Coronary artery (tissue), 2 donors: ENCODE results near the gene MTO1.
A peak's percentile ranks its signal among the peaks of the same experiment; 100 is the strongest.
"Not testable (repeated sequence)": the region's sequence is repeated elsewhere in the genome, so short reads cannot be mapped to it uniquely, and the experiment has no call there.

Experiments
- DNase-seq: peaks from one replicate; pipeline ENCODE4 v3.0.0-alpha.2; 2017; ENCODE audit warnings: low spot score
- H3K27ac ChIP-seq, 2 donors: fragments of 200-600 bp; sonication (generic); one replicate each; pipeline ENCODE4 v1.5.1; 2016 to 2019
- H3K4me3 ChIP-seq: fragments of 200-600 bp; sonication (generic); 2 replicates; pipeline ENCODE4 v1.5.1; 2016; ENCODE audit warnings: mild to moderate bottlenecking, moderate library complexity
- TF ChIP-seq, protein P1 (sequence below): fragments of 200-600 bp; sonication (generic); IDR thresholded peaks from one replicate; pipeline ENCODE4 v1.5.1; 2019; ENCODE audit warnings: antibody characterized with exemption

MTO1 gene

DNA sequence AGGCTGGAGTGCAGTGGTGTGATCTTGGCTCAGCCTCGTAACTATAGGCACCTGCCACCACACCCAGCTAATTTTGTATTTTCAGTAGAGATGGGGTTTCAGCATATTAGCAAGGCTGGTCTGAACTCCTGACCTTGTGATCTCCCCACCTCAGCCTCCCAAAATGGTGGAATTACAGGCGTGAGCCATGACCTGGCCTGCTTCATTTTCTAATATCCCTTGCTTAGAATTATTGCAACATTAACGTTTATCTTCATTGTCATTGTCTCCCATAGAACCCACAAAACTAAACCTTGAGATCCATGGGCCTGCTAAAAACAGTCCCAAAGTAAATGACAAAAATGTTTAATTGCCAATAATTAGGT is 53.2 kb downstream of the MTO1 start:
- TF ChIP-seq, protein P1, sequence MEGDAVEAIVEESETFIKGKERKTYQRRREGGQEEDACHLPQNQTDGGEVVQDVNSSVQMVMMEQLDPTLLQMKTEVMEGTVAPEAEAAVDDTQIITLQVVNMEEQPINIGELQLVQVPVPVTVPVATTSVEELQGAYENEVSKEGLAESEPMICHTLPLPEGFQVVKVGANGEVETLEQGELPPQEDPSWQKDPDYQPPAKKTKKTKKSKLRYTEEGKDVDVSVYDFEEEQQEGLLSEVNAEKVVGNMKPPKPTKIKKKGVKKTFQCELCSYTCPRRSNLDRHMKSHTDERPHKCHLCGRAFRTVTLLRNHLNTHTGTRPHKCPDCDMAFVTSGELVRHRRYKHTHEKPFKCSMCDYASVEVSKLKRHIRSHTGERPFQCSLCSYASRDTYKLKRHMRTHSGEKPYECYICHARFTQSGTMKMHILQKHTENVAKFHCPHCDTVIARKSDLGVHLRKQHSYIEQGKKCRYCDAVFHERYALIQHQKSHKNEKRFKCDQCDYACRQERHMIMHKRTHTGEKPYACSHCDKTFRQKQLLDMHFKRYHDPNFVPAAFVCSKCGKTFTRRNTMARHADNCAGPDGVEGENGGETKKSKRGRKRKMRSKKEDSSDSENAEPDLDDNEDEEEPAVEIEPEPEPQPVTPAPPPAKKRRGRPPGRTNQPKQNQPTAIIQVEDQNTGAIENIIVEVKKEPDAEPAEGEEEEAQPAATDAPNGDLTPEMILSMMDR: no peak
- Histone ChIP-seq H3K27ac (peak overlapping the region in 1 of 2 donors; percentile 24), H3K4me3 (no peak overlapping the region)
- no peak for DNase-seq

DNA sequence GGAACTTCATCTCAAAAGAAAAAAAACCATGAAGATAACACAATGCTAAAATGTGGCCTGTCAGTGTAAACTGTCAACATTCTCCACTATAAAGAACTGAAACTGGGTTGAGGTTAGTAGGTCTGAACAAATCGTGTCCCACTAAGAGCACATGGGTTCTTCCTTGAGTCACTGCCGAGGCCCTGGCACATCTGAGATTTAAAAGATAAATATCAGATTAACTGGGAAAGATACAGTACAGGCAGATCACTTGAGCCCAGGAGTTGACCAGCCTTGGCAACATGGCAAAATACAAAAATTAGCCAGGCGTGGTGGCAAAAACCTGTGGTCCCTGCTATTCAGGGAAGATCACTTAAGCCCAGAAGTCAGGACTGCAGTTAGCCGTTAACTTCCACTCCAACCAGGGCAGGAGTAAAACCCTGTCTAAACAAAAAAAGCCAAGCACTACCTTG is 53.7 kb downstream of the MTO1 start:
- no peak for DNase-seq
- Histone ChIP-seq H3K27ac (peak overlapping the region; percentile 17 to 24), H3K4me3 (peak overlapping the region; percentile 11)
- TF ChIP-seq, protein P1: no peak

DNA sequence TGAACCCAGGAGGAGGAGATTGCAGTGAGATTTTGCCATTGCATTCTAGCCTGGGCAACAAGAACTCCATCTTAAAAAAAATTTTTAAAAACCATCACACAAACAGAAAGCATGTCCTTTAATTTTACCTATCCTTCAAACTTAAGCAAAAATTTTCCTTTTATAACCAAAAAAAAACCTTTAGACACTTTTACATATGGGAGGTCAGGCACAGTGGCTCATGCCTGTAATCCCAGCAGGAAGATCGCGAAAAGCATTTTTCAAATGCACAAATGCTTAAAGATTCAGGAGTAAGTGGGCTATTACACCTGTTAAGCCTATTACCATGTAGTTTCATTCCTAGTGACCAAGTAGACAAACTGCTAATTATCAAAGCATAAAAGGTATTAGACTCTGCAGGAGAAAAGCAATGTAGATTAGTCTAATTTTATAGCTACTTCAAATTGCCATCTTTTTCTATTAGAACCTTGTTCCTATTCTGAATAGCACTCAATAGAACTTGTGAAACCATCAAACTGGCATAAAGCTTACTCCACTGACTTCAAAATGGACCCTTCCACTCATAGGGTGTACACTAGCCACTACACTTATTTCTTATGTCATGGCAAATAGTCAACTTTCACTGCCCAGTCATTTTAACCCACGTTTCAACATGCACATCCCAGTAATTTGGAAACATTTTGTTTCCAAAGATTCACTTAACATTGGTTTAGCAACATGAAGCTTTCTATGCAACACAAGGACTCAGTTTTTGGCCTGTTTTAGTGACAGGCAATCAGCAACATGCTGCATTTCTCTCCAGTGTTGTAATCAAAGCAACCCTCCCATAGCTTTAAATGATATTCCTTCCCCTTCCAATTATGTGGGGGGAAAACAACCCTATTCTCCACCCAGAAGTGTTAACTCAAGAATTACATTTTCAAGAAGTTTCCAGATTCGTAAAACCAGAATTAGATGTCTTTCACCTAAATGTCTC is 55.3 kb downstream of the MTO1 start:
- peak overlapping the region; percentile 56 for H3K4me3 ChIP-seq
- no peak for DNase-seq
- TF ChIP-seq, protein P1: no peak
- peak overlapping the region in 1 of 2 donors; percentile 62 for H3K27ac ChIP-seq

DNA sequence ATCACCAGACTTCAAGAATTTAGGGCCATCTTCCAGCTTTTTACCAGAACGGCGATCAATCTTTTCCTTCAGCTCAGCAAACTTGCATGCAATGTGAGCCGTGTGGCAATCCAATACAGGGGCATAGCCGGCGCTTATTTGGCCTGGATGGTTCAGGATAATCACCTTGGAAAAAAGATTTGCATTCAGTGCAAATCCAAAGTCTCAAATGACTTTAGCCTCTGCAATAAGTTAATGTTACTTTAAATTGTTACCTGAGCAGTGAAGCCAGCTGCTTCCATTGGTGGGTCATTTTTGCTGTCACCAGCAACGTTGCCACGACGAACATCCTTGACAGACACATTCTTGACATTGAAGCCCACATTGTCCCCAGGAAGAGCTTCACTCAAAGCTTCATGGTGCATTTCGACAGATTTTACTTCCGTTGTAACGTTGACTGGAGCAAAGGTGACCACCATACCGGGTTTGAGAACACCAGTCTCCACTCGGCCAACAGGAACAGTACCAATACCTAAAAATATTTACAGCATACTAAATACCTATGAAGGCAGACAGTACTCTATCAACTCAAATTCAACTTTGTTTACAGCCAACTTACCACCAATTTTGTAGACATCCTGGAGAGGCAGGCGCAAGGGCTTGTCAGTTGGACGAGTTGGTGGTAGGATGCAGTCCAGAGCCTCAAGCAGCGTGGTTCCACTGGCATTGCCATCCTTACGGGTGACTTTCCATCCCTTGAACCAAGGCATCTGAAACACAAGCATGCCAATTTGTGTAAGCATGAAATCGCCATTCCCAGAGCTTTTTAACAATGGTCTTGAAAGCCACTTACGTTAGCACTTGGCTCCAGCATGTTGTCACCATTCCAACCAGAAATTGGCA is 56.8 kb downstream of the MTO1 start:
- Histone ChIP-seq H3K4me3 (peak overlapping the region; percentile 94), H3K27ac (peak overlapping the region; percentile 74 to 100)
- DNase-seq: not testable (repeated sequence)

DNA sequence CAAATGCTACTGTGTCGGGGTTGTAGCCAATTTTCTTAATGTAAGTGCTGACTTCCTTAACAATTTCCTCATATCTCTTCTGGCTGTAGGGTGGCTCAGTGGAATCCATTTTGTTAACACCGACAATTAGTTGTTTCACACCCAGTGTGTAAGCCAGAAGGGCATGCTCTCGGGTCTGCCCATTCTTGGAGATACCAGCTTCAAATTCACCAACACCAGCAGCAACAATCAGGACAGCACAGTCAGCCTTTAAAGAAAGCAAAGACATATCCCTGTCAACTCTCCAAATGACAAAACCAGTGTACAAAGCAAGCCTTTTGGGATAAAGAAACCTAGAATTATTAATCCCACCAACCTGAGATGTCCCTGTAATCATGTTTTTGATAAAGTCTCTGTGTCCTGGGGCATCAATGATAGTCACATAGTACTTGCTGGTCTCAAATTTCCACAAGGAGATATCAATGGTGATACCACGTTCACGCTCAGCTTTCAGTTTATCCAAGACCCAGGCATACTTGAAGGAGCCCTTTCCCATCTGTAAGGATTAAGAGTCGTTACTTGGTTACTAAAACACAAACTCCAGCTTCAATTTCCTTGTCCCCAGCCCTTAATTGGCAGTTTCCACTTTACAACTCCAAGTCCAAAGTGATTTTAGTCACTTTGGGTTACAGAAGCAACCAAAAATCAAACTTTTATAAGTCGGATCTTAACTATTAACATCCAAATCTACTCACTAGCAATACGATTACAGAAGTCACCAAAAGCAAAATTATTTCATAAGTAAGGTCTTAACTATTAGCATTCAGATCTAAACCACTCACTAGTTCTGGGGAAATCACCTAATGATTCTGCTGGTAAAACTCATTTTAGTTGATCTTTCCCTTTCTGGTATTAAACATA is 57.7 kb downstream of the MTO1 start:
- not testable (repeated sequence) for DNase-seq
- H3K4me3 ChIP-seq: peak overlapping the region; percentile 94
- peak overlapping the region; percentile 97 to 100 for H3K27ac ChIP-seq

DNA sequence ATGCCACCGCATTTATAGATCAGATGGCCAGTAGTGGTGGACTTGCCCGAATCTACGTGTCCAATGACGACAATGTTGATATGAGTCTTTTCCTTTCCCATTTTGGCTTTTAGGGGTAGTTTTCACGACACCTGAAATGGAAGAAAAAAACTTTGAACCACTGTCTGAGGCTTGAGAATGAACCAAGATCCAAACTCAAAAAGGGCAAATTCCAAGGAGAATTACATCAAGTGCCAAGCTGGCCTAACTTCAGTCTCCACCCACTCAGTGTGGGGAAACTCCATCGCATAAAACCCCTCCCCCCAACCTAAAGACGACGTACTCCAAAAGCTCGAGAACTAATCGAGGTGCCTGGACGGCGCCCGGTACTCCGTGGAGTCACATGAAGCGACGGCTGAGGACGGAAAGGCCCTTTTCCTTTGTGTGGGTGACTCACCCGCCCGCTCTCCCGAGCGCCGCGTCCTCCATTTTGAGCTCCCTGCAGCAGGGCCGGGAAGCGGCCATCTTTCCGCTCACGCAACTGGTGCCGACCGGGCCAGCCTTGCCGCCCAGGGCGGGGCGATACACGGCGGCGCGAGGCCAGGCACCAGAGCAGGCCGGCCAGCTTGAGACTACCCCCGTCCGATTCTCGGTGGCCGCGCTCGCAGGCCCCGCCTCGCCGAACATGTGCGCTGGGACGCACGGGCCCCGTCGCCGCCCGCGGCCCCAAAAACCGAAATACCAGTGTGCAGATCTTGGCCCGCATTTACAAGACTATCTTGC is 58.6 kb downstream of the MTO1 start:
- TF ChIP-seq, protein P1: no peak
- H3K4me3 ChIP-seq: peak overlapping the region; percentile 94
- H3K27ac ChIP-seq: peak overlapping the region; percentile 97 to 100
- peak; percentile 92 for DNase-seq
